ENCODE results near the gene CAPN15.

DNA sequence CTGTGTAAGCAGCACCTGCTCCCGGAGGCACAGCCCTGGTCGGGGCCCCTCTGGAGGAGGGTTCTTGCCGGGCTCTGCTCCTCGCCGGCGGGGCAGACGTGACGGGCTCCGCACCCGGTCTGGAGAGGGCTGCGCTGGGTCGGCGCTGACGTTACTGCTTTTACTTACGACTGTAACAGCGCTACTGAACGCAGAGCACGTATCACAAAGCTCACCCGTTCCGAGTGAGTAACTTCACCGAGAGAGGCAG lies 61.1 kb downstream of the CAPN15 start:
- no peak for TF ChIP-seq POLR2AphosphoS5 (IDR thresholded peaks at IDR 0.05; ENCODE audit: low read depth, low read length)
- no peak for TF ChIP-seq FOXP2 (optimal IDR thresholded peaks at IDR 0.05; ENCODE audit: borderline replicate concordance, extremely low read depth, extremely low read length, insufficient read depth)

All from PFSK-1 (cell line).